ENCODE data around the gene VAMP4.
A peak's percentile ranks its signal among the peaks of the same experiment; 100 is the strongest.

VAMP4 gene

GRCh38 chr1:171751221-171751620, 9.4 kb upstream of the VAMP4 start:
- no peak overlapping the region for H3K4me3 ChIP-seq (ENCODE audit: insufficient read length, low read depth)
- no peak overlapping the region for H3K9ac ChIP-seq (ENCODE audit: insufficient read length, low read depth)
- no peak for DNase-seq (ENCODE audit: low read depth, low spot score)
- TF ChIP-seq ZNF274 (IDR thresholded peaks at IDR 0.05; ENCODE audit: low read depth, low read length) (no peak), YY1 (IDR thresholded peaks at IDR 0.05; ENCODE audit: insufficient read depth, insufficient read length) (no peak), SUZ12 (IDR thresholded peaks at IDR 0.05; ENCODE audit: extremely low read depth, insufficient read depth, insufficient read length) (no peak)
- no peaks in the 10 kb centered on the region for H3K27me3 ChIP-seq (ENCODE audit: insufficient read depth, insufficient read length)
- H3K4me1 ChIP-seq (ENCODE audit: insufficient read depth, insufficient read length), result peaks cover 10% of the 10 kb centered on the region
- peaks cover 3% of the 10 kb centered on the region; the same call in 1 of the 2 replicates for H3K9me3 ChIP-seq (ENCODE audit: insufficient read depth, low read length)
- no peaks in the 10 kb centered on the region for H3K36me3 ChIP-seq (ENCODE audit: insufficient read depth, insufficient read length, low read length)

- Histone ChIP-seq H3K36me3 (ENCODE audit: insufficient read depth, insufficient read length, low read length) (no peaks in the 10 kb centered on the region), H3K4me3 (ENCODE audit: insufficient read length, low read depth) (no peak overlapping the region), H3K27me3 (ENCODE audit: insufficient read depth, insufficient read length) (no peaks in the 10 kb centered on the region), H3K9ac (ENCODE audit: insufficient read length, low read depth) (no peak overlapping the region), H3K4me1 (ENCODE audit: insufficient read depth, insufficient read length) (peaks cover under 1% of the 10 kb centered on the region), H3K9me3 (ENCODE audit: insufficient read depth, low read length) (no peaks in the 10 kb centered on the region)
- DNase-seq (ENCODE audit: low read depth, low spot score), result no peak
- no peak for TF ChIP-seq ZNF274 (IDR thresholded peaks at IDR 0.05; ENCODE audit: low read depth, low read length)
- TF ChIP-seq YY1 (IDR thresholded peaks at IDR 0.05; ENCODE audit: insufficient read depth, insufficient read length), result no peak
- TF ChIP-seq SUZ12 (IDR thresholded peaks at IDR 0.05; ENCODE audit: extremely low read depth, insufficient read depth, insufficient read length), result no peak
These were observed 6.8 kb upstream of the VAMP4 start for GRCh38 chr1:171748651-171749050.

GRCh38 chr1:171744986-171745385, 3.1 kb upstream of the VAMP4 start:
- H3K9me3 ChIP-seq (ENCODE audit: insufficient read depth, low read length), result no peaks in the 10 kb centered on the region
- no peak for TF ChIP-seq SUZ12 (IDR thresholded peaks at IDR 0.05; ENCODE audit: extremely low read depth, insufficient read depth, insufficient read length)
- no peak for TF ChIP-seq ZNF274 (IDR thresholded peaks at IDR 0.05; ENCODE audit: low read depth, low read length)
- no peak for TF ChIP-seq YY1 (IDR thresholded peaks at IDR 0.05; ENCODE audit: insufficient read depth, insufficient read length)
- DNase-seq (ENCODE audit: low read depth, low spot score), result no peak
- no peaks in the 10 kb centered on the region for H3K27me3 ChIP-seq (ENCODE audit: insufficient read depth, insufficient read length)
- H3K4me3 ChIP-seq (ENCODE audit: insufficient read length, low read depth), result no peak overlapping the region
- no peak overlapping the region for H3K9ac ChIP-seq (ENCODE audit: insufficient read length, low read depth)
- no peaks in the 10 kb centered on the region for H3K36me3 ChIP-seq (ENCODE audit: insufficient read depth, insufficient read length, low read length)
- H3K4me1 ChIP-seq (ENCODE audit: insufficient read depth, insufficient read length), result no peaks in the 10 kb centered on the region

- no peak for DNase-seq (ENCODE audit: low read depth, low spot score)
- H3K4me3 ChIP-seq (ENCODE audit: insufficient read length, low read depth), result peak overlapping the region; percentile 96
- no peaks in the 10 kb centered on the region for H3K9me3 ChIP-seq (ENCODE audit: insufficient read depth, low read length)
- H3K27me3 ChIP-seq (ENCODE audit: insufficient read depth, insufficient read length), result no peaks in the 10 kb centered on the region
- H3K36me3 ChIP-seq (ENCODE audit: insufficient read depth, insufficient read length, low read length), result no peaks in the 10 kb centered on the region
- H3K9ac ChIP-seq (ENCODE audit: insufficient read length, low read depth), result peak overlapping the region; percentile 96
- no peaks in the 10 kb centered on the region for H3K4me1 ChIP-seq (ENCODE audit: insufficient read depth, insufficient read length)
- no peak for TF ChIP-seq SUZ12 (IDR thresholded peaks at IDR 0.05; ENCODE audit: extremely low read depth, insufficient read depth, insufficient read length)
- no peak for TF ChIP-seq YY1 (IDR thresholded peaks at IDR 0.05; ENCODE audit: insufficient read depth, insufficient read length)
- TF ChIP-seq ZNF274 (IDR thresholded peaks at IDR 0.05; ENCODE audit: low read depth, low read length), result no peak
These were observed 1.4 kb upstream of the VAMP4 start for GRCh38 chr1:171743081-171743870.

- Histone ChIP-seq H3K9ac (ENCODE audit: insufficient read length, low read depth) (peak overlapping the region; percentile 96), H3K9me3 (ENCODE audit: insufficient read depth, low read length) (no peaks in the 10 kb centered on the region), H3K36me3 (ENCODE audit: insufficient read depth, insufficient read length, low read length) (no peaks in the 10 kb centered on the region), H3K27me3 (ENCODE audit: insufficient read depth, insufficient read length) (no peaks in the 10 kb centered on the region), H3K4me3 (ENCODE audit: insufficient read length, low read depth) (peak overlapping the region; percentile 96), H3K4me1 (ENCODE audit: insufficient read depth, insufficient read length) (no peaks in the 10 kb centered on the region)
- peak; percentile 33 for DNase-seq (ENCODE audit: low read depth, low spot score)
- TF ChIP-seq YY1 (IDR thresholded peaks at IDR 0.05; ENCODE audit: insufficient read depth, insufficient read length) (no peak), SUZ12 (IDR thresholded peaks at IDR 0.05; ENCODE audit: extremely low read depth, insufficient read depth, insufficient read length) (no peak), ZNF274 (IDR thresholded peaks at IDR 0.05; ENCODE audit: low read depth, low read length) (no peak)
These were observed 685 bp upstream of the VAMP4 start for GRCh38 chr1:171742577-171742922.

- DNase-seq (ENCODE audit: low read depth, low spot score), result no peak
- Histone ChIP-seq H3K9ac (ENCODE audit: insufficient read length, low read depth) (peak overlapping the region; percentile 96), H3K9me3 (ENCODE audit: insufficient read depth, low read length) (no peaks in the 10 kb centered on the region), H3K4me1 (ENCODE audit: insufficient read depth, insufficient read length) (no peaks in the 10 kb centered on the region), H3K27me3 (ENCODE audit: insufficient read depth, insufficient read length) (no peaks in the 10 kb centered on the region), H3K36me3 (ENCODE audit: insufficient read depth, insufficient read length, low read length) (peaks cover 8% of the 10 kb centered on the region), H3K4me3 (ENCODE audit: insufficient read length, low read depth) (peak overlapping the region; percentile 96)
- TF ChIP-seq SUZ12 (IDR thresholded peaks at IDR 0.05; ENCODE audit: extremely low read depth, insufficient read depth, insufficient read length) (no peak), YY1 (IDR thresholded peaks at IDR 0.05; ENCODE audit: insufficient read depth, insufficient read length) (no peak), ZNF274 (IDR thresholded peaks at IDR 0.05; ENCODE audit: low read depth, low read length) (no peak)
These were observed 636 bp downstream of the VAMP4 start for GRCh38 chr1:171740987-171741871.

GRCh38 chr1:171740356-171740863, 1.5 kb downstream of the VAMP4 start:
- TF ChIP-seq SUZ12 (IDR thresholded peaks at IDR 0.05; ENCODE audit: extremely low read depth, insufficient read depth, insufficient read length), result no peak
- TF ChIP-seq ZNF274 (IDR thresholded peaks at IDR 0.05; ENCODE audit: low read depth, low read length), result no peak
- TF ChIP-seq YY1 (IDR thresholded peaks at IDR 0.05; ENCODE audit: insufficient read depth, insufficient read length), result no peak
- Histone ChIP-seq H3K4me3 (ENCODE audit: insufficient read length, low read depth) (no peak overlapping the region), H3K9me3 (ENCODE audit: insufficient read depth, low read length) (no peaks in the 10 kb centered on the region), H3K4me1 (ENCODE audit: insufficient read depth, insufficient read length) (no peaks in the 10 kb centered on the region), H3K36me3 (ENCODE audit: insufficient read depth, insufficient read length, low read length) (peaks cover 12% of the 10 kb centered on the region), H3K9ac (ENCODE audit: insufficient read length, low read depth) (no peak overlapping the region), H3K27me3 (ENCODE audit: insufficient read depth, insufficient read length) (no peaks in the 10 kb centered on the region)
- no peak for DNase-seq (ENCODE audit: low read depth, low spot score)
